HCT116 (cell line): ENCODE measurements around the gene HTRA2. TPM values are rescaled to one million over a fixed set of nuclear protein-coding genes. Genes with fewer than 3 reads are reported as not detected.

Source experiments
- ATAC-seq: fragments of 200-7000 bp; cut with Tn5 transposase; 2 replicates; pipeline ENCODE4 v1.9.1; 2020; ENCODE audit warnings: mild to moderate bottlenecking, moderate library complexity
- BruUV-seq: library from RNA; stranded (reverse); fragments of 400-500 nt; replicated peaks from 2 replicates; lab custom pipeline; 2021; lab: Mats Ljungman, UMichigan
- CTCF ChIA-PET: fragments of 300-600 bp; sonication (Branson Sonifier 250); formaldehyde crosslinking; loops from one replicate; lab custom pipeline; 2021; ENCODE audit warnings: antibody characterized with exemption; lab: Charles Lee
- POLR2A ChIA-PET: fragments of 300-600, 350-600 bp; sonication (Branson Sonifier 250); formaldehyde crosslinking; loops from one replicate; lab custom pipeline; 2021; ENCODE audit warnings: antibody characterized with exemption; lab: Charles Lee
- RAD21 ChIA-PET, 2 experiments: fragments of 300-600 bp; sonication (Branson Sonifier 250); formaldehyde crosslinking; loops; one replicate each; lab custom pipeline; 2023; ENCODE audit warnings: low total read pairs in 2 of 2; ENCODE audit not compliant: uncharacterized antibody in 2 of 2, unreplicated experiment in 2 of 2, low non-redundant PET in 1 of 2; lab: Charles Lee
- DNase-seq: peaks from one replicate; pipeline ENCODE4 v3.0.0-alpha.2; 2010; ENCODE audit warnings: low read depth, low spot score
- H2AFZ ChIP-seq: fragments of 200-600 bp; shearing (Covaris generic), sonication (generic); 2 replicates; pipeline ENCODE4 v1.6.1; 2017; ENCODE audit warnings: low read depth, mixed run types, mixed read lengths, antibody characterized with exemption, low read length; ENCODE audit not compliant: poor library complexity, severe bottlenecking
- H3K27ac ChIP-seq: 2 replicates; pipeline ENCODE4 v1.5.1; 2012; ENCODE audit warnings: low read depth, low read length
- H3K27me3 ChIP-seq: fragments of 200-600 bp; sonication (generic); 2 replicates; pipeline ENCODE4 v1.6.1; 2016; ENCODE audit warnings: mixed run types, low read length, mixed read lengths; ENCODE audit not compliant: insufficient read depth
- H3K36me3 ChIP-seq, 2 experiments: fragments of 200-500 bp in 1 of 2; fragments of 200-600 bp in 1 of 2; sonication (Bioruptor generic) in 1 of 2; sonication (generic) in 1 of 2; 2 replicates each; pipeline versions ENCODE4 v1.5.1 to v1.6.1; 2014 to 2016; ENCODE audit warnings: low read length in 2 of 2, inconsistent platforms in 1 of 2, mixed read lengths in 1 of 2, mixed run types in 1 of 2; ENCODE audit not compliant: insufficient read depth in 2 of 2, control insufficient read depth in 1 of 2
- H3K4me1 ChIP-seq, 2 experiments: fragments of 200-600 bp in 1 of 2; sonication (generic) in 1 of 2; 2 replicates each; pipeline versions ENCODE4 v1.5.1 to v1.6.1; 2012 to 2017; ENCODE audit warnings: low read length in 2 of 2, inconsistent platforms in 1 of 2, mild to moderate bottlenecking in 1 of 2, mixed read lengths in 1 of 2, mixed run types in 1 of 2, moderate library complexity in 1 of 2; ENCODE audit not compliant: insufficient read depth in 2 of 2, control insufficient read depth in 1 of 2
- H3K4me2 ChIP-seq: fragments of 200-600 bp; sonication (generic); 2 replicates; pipeline ENCODE4 v1.6.1; 2017; ENCODE audit warnings: mixed run types, low read length, mixed read lengths
- H3K4me3 ChIP-seq, 2 experiments: fragments of 200-600 bp in 1 of 2; sonication (generic) in 1 of 2; replicated peaks in 1 of 2; 2 replicates each; pipeline ENCODE4 v1.5.1; 2011 to 2016; ENCODE audit warnings: low read length in 2 of 2, control low read depth in 1 of 2, low read depth in 1 of 2, mild to moderate bottlenecking in 1 of 2, mixed read lengths in 1 of 2, mixed run types in 1 of 2
- H3K79me2 ChIP-seq: fragments of 200-600 bp; sonication (generic); 2 replicates; pipeline ENCODE4 v1.6.1; 2017; ENCODE audit warnings: mild to moderate bottlenecking, mixed run types, low read length, moderate library complexity, mixed read lengths; ENCODE audit not compliant: insufficient read depth
- H3K9ac ChIP-seq: fragments of 200-600 bp; sonication (generic); 2 replicates; pipeline ENCODE4 v1.6.1; 2016; ENCODE audit warnings: low read length, mixed read lengths
- H3K9me2 ChIP-seq: fragments of 200-600 bp; sonication (generic), shearing (Covaris generic); 2 replicates; pipeline ENCODE4 v1.6.1; 2017; ENCODE audit warnings: mixed run types, mild to moderate bottlenecking, moderate library complexity; ENCODE audit not compliant: insufficient read depth
- H3K9me3 ChIP-seq, 2 experiments: fragments of 200-500 bp in 1 of 2; fragments of 200-600 bp in 1 of 2; sonication (Bioruptor generic) in 1 of 2; sonication (generic) in 1 of 2; 2 replicates each; pipeline ENCODE4 v1.6.1; 2014 to 2017; ENCODE audit warnings: low read length in 2 of 2, mixed read lengths in 2 of 2, inconsistent platforms in 1 of 2, low read depth in 1 of 2, mild to moderate bottlenecking in 1 of 2, mixed run types in 1 of 2, moderate library complexity in 1 of 2; ENCODE audit not compliant: control insufficient read depth in 1 of 2, insufficient read depth in 1 of 2
- H4K20me1 ChIP-seq: fragments of 200-600 bp; sonication (generic), shearing (Covaris generic); 2 replicates; pipeline ENCODE4 v1.6.1; 2017; ENCODE audit warnings: mixed run types, mild to moderate bottlenecking, moderate library complexity; ENCODE audit not compliant: insufficient read depth
- CBX3 ChIP-seq: IDR thresholded peaks from 2 replicates; pipeline ENCODE4 v1.6.1; 2012; ENCODE audit warnings: low read depth
- CEBPB ChIP-seq: IDR thresholded peaks from 2 replicates; pipeline ENCODE4 v1.6.1; 2012; ENCODE audit warnings: low read depth
- CTCF ChIP-seq, 3 experiments: fragments of 200-600 bp in 1 of 3; sonication (generic) in 1 of 3; IDR thresholded peaks in 2 of 3; conservative IDR thresholded peaks in 1 of 3; 2 replicates each; pipeline ENCODE4 v1.5.1; 2012 to 2017; ENCODE audit warnings: low read depth in 2 of 3, low read length in 2 of 3, antibody characterized with exemption in 1 of 3, borderline replicate concordance in 1 of 3, control low read depth in 1 of 3, mild to moderate bottlenecking in 1 of 3, mixed read lengths in 1 of 3, mixed run types in 1 of 3, moderate library complexity in 1 of 3; ENCODE audit not compliant: insufficient read depth in 1 of 3
- EGR1 ChIP-seq: IDR thresholded peaks from 2 replicates; pipeline ENCODE4 v1.6.1; 2012; ENCODE audit warnings: low read depth
- ELF1 ChIP-seq: IDR thresholded peaks from 2 replicates; pipeline ENCODE4 v1.6.1; 2012; ENCODE audit warnings: low read depth, borderline replicate concordance
- EZH2phosphoT487 ChIP-seq: fragments of 200-600 bp; IDR thresholded peaks from 2 replicates; pipeline ENCODE4 v1.6.1; 2018; ENCODE audit warnings: antibody characterized with exemption, borderline replicate concordance
- POLR2A ChIP-seq: IDR thresholded peaks from 2 replicates; pipeline ENCODE4 v1.7.0; 2011; ENCODE audit warnings: borderline replicate concordance; ENCODE audit not compliant: insufficient read depth, insufficient read length; ENCODE audit errors: extremely low read depth
- POLR2AphosphoS5 ChIP-seq: IDR thresholded peaks from 2 replicates; pipeline ENCODE4 v1.6.1; 2011; ENCODE audit warnings: mild to moderate bottlenecking, low read depth, low read length, moderate library complexity
- REST ChIP-seq: IDR thresholded peaks from 2 replicates; pipeline ENCODE4 v1.6.1; 2012; ENCODE audit warnings: low read depth
- SP1 ChIP-seq: IDR thresholded peaks from 2 replicates; pipeline ENCODE4 v1.6.1; 2012; ENCODE audit warnings: low read depth
- TCF7L2 ChIP-seq: IDR thresholded peaks from 2 replicates; pipeline ENCODE4 v1.7.0; 2011; ENCODE audit warnings: borderline replicate concordance, inconsistent platforms; ENCODE audit not compliant: insufficient read depth, insufficient read length; ENCODE audit errors: extremely low read depth
- ZBTB33 ChIP-seq: IDR thresholded peaks from 2 replicates; pipeline ENCODE4 v1.6.1; 2011; ENCODE audit warnings: mild to moderate bottlenecking, low read length, moderate library complexity; ENCODE audit not compliant: insufficient replicate concordance; ENCODE audit errors: extremely low read depth
- intact Hi-C: fragments of 100-400 bp; cut with micrococcal nuclease; formaldehyde crosslinking; loops from 2 replicates; pipeline ENCODE4 v1.10.0; 2022
- total RNA-seq: library from RNA; stranded (reverse); gene quantifications from one replicate; pipeline ENCODE4 v1.2.1, GENCODE V29; 2021; ENCODE audit not compliant: unreplicated experiment

Gene HTRA2
- total RNA-seq, 1 experiment from 2014 or later, result 36.2 TPM

- Histone ChIP-seq H3K4me2 (0 out of 2 replicates have a peak overlapping the region, but pooled peaks have one; percentile 86), H2AFZ (no peak overlapping the region), H3K27me3 (no peaks in the 10 kb centered on the region), H3K36me3 (peaks cover 13 to 19% of the 10 kb centered on the region in 2 experiments), H3K9me2 (no peaks in the 10 kb centered on the region), H3K9ac (no peak overlapping the region), H3K79me2 (peaks cover 40% of the 10 kb centered on the region), H3K9me3 (no peaks in the 10 kb centered on the region)
- intact Hi-C loops, result loop anchor here (1.0 to 5.0 kb wide), 2 partner anchors 198 to 279 kb away; no protein-coding TSS in a partner anchor
- ATAC-seq, result no peak
- no peak for DNase-seq
- no peak for TF ChIP-seq CTCF (IDR thresholded peaks at IDR 0.05 in 2 of 3, conservative IDR thresholded peaks at IDR 0.05 in 1 of 3; ENCODE audit: borderline replicate concordance in 1 of 3, insufficient read depth in 1 of 3, low read depth in 2 of 3, low read length in 2 of 3)
- TF ChIP-seq EZH2phosphoT487, result no peak
- TF ChIP-seq POLR2AphosphoS5, result no peak
- no peak for TF ChIP-seq EGR1
- no peak for TF ChIP-seq ZBTB33
- no peak for TF ChIP-seq CBX3
- no peak for TF ChIP-seq TCF7L2
- TF ChIP-seq SP1, result no peak
- TF ChIP-seq CEBPB, result no peak
- no peak for TF ChIP-seq REST
- TF ChIP-seq POLR2A, result no peak
- no peak for TF ChIP-seq ELF1
- TF ChIP-seq, all 23 proteins: peak for 0
- ChIA-PET POLR2A (interaction anchor here (1.3 kb wide), 1 partner anchor 27 kb away, joined by 4 read pairs; no protein-coding TSS in a partner anchor), RAD21 (interaction anchor here in 1 of 2 experiments (0.6 kb wide), 1 partner anchor 47 kb away, joined by 3 read pairs; no protein-coding TSS in a partner anchor), CTCF (interaction anchor here (0.9 to 2.3 kb wide), 7 partner anchors 13 to 705 kb away, joined by 3 to 12 read pairs (median 6); partner anchors contain the start of genes CCDC142 and TTC31)
- H4K20me1 ChIP-seq, result no peaks in the 10 kb centered on the region
- H3K4me1 ChIP-seq, result peaks cover 14 to 27% of the 10 kb centered on the region in 2 experiments
- H3K4me3 ChIP-seq, result no peak overlapping the region
- no peak overlapping the region for H3K27ac ChIP-seq
- BruUV-seq, result no TSS peak
Observed at GRCh38 chr2:74531666-74532065, 1.9 kb downstream of the HTRA2 start.
